Right atrium auricular region (tissue), 2 donors: Measurements from ENCODE around the gene PRODH. TPM values are rescaled to one million over a fixed set of nuclear protein-coding genes. Genes with fewer than 3 reads are reported as not detected.
"Not testable (repeated sequence)": the region's sequence is repeated elsewhere in the genome, so short reads cannot be mapped to it uniquely, and the experiment has no call there.

Experiments used
- DNase-seq: peaks from one replicate; pipeline ENCODE4 v3.0.0-alpha.2; 2019; ENCODE audit warnings: low spot score
- H3K27ac ChIP-seq, 2 donors: fragments of 200-600 bp; sonication (generic); 1 replicate in 1 of 2; 2 replicates in 1 of 2; pipeline ENCODE4 v1.5.1; 2016 to 2019
- H3K27me3 ChIP-seq, 2 donors: fragments of 200-600 bp; sonication (generic); one replicate each; pipeline versions ENCODE4 v1.5.1 to v1.6.0; 2017 to 2019
- H3K36me3 ChIP-seq: fragments of 200-600 bp; sonication (generic); one replicate; pipeline ENCODE4 v1.5.1; 2016
- H3K4me1 ChIP-seq, 2 donors: fragments of 200-600 bp; sonication (generic); one replicate each; pipeline versions ENCODE4 v1.5.1 to v1.6.0; 2017 to 2019
- H3K4me3 ChIP-seq, 2 donors: fragments of 200-600 bp; sonication (generic); 1 replicate in 1 of 2; 2 replicates in 1 of 2; pipeline ENCODE4 v1.5.1; 2017 to 2019; ENCODE audit warnings: mild to moderate bottlenecking in 1 of 2, moderate library complexity in 1 of 2
- H3K9me3 ChIP-seq, 2 donors: fragments of 200-600 bp; sonication (generic); one replicate each; pipeline ENCODE4 v1.5.1; 2019
- CTCF ChIP-seq, 2 donors: fragments of 200-600 bp; sonication (generic); IDR thresholded peaks; one replicate each; pipeline ENCODE4 v1.5.1; 2019; ENCODE audit warnings: antibody characterized with exemption in 2 of 2
- total RNA-seq, 2 donors: library from RNA; depleted of rRNA; stranded (reverse); fragments of >200 nt; gene quantifications; one replicate each; pipeline ENCODE4 v1.1.0, GENCODE V29; 2016

PRODH gene
- total RNA-seq, 2 donors from 2014 or later: 1.7 to 8.0 TPM

- H3K9me3 ChIP-seq: no peaks in the 10 kb centered on the region
- H3K36me3 ChIP-seq: no peaks in the 10 kb centered on the region
- no peak for TF ChIP-seq CTCF (IDR thresholded peaks at IDR 0.05)
- DNase-seq: no peak
- no peak overlapping the region for H3K4me3 ChIP-seq
- no peaks in the 10 kb centered on the region for H3K4me1 ChIP-seq
- H3K27ac ChIP-seq: no peak overlapping the region
- no peaks in the 10 kb centered on the region for H3K27me3 ChIP-seq
Observed at GRCh38 chr22:18955696-18956095, 19.6 kb upstream of the PRODH start.

GRCh38 chr22:18954990-18955571 lies 19.0 kb upstream of the PRODH start:
- Histone ChIP-seq H3K27ac (no peak overlapping the region), H3K27me3 (no peaks in the 10 kb centered on the region), H3K36me3 (no peaks in the 10 kb centered on the region), H3K4me1 (no peaks in the 10 kb centered on the region), H3K4me3 (no peak overlapping the region), H3K9me3 (no peaks in the 10 kb centered on the region)
- no peak for DNase-seq
- TF ChIP-seq CTCF (IDR thresholded peaks at IDR 0.05): no peak

DNA sequence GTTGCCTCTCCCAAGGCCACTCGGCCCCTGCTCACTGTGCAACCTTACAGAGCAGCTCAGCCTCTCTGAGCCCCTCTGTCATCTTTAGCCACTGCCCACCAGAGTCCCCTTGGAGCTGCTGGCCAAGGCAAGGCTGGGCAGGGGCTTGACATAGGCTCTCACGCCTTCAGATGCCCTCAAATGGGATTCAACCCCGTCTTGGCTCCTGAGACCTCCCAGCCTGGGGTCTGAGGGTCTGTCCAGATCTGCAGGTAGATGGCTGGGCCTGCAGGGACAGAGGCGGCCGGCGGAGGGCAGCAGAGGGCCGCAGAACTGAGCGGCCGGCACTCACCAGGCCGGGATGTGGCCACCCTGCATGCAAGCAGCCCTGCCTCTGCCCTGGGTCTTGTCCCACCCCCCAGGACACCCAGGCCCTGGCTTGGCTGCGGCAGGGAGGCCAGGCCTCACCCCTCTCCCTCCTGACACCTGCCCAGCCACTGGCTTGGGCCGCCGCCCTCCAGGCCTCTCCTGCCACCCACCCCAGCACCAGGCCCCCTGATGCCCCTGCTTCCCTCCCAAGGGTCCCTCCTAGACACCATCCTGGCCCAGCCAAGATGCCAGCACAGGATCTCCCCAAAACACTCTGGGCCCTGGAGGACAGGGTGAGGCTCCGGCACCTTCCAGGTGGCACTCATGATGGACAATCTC lies 18.4 kb upstream of the PRODH start:
- H3K27me3 ChIP-seq, H3K9me3 ChIP-seq, H3K36me3 ChIP-seq, H3K4me3 ChIP-seq, H3K4me1 ChIP-seq, H3K27ac ChIP-seq: not testable (repeated sequence)
- TF ChIP-seq CTCF (IDR thresholded peaks at IDR 0.05): peak; percentile 63 to 85
- peak; percentile 66 for DNase-seq

- not testable (repeated sequence) for H3K27ac ChIP-seq, H3K36me3 ChIP-seq, DNase-seq, H3K4me3 ChIP-seq, H3K9me3 ChIP-seq, H3K27me3 ChIP-seq, H3K4me1 ChIP-seq
Observed at GRCh38 chr22:18953128-18953527, 17.0 kb upstream of the PRODH start.

DNA sequence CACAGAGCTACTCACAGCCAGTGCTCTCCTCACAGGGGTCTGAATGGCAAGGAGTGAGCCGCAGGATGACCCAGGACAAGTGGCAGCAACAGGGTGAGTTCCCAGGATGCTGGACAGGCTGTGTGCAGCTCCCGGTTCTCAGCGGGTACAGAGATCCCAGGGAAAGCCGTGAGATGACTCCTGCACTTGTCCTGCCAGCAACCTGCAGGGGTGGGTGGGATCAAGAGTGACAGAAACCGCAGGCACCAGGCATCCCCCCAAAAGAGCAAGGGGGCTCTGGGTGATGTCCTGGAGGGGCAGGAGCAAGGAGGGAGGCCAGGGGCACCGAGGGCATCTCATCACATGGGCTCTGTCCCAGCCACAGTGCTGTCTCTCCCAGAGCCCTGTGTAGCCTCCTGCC lies 15.9 kb upstream of the PRODH start:
- no peaks in the 10 kb centered on the region for H3K4me1 ChIP-seq
- H3K4me3 ChIP-seq: no peak overlapping the region
- no peak for TF ChIP-seq CTCF (IDR thresholded peaks at IDR 0.05)
- no peaks in the 10 kb centered on the region for H3K36me3 ChIP-seq
- no peaks in the 10 kb centered on the region for H3K9me3 ChIP-seq
- no peak overlapping the region for H3K27ac ChIP-seq
- H3K27me3 ChIP-seq: no peaks in the 10 kb centered on the region
- DNase-seq: no peak

GRCh38 chr22:18950141-18950540 lies 14.0 kb upstream of the PRODH start:
- Histone ChIP-seq H3K27me3 (no peaks in the 10 kb centered on the region), H3K4me1 (no peaks in the 10 kb centered on the region), H3K27ac (no peak overlapping the region), H3K4me3 (no peak overlapping the region), H3K9me3 (no peaks in the 10 kb centered on the region), H3K36me3 (no peaks in the 10 kb centered on the region)
- no peak for TF ChIP-seq CTCF (IDR thresholded peaks at IDR 0.05)
- no peak for DNase-seq
